Fibroblast of lung (primary cell): Measurements from ENCODE around the gene TRPV2. TPM values are rescaled to one million over a fixed set of nuclear protein-coding genes. Genes with fewer than 3 reads are reported as not detected.
"Not testable (repeated sequence)": the region's sequence is repeated elsewhere in the genome, so short reads cannot be mapped to it uniquely, and the experiment has no call there.

ENCODE experiments used
- DNase-seq, 2 donors: peaks; one replicate each; pipeline versions ENCODE4 v3.0.0 to v3.0.0-alpha.2; 2010; ENCODE audit warnings: low read depth in 2 of 2
- H2AFZ ChIP-seq: 2 replicates; pipeline ENCODE4 v1.5.1; 2012; ENCODE audit warnings: low read length, control low read depth, inconsistent platforms
- H3K27ac ChIP-seq: 2 replicates; pipeline ENCODE4 v1.5.1; 2011; ENCODE audit warnings: low read length, control low read depth; ENCODE audit not compliant: insufficient read depth
- H3K27me3 ChIP-seq: 2 replicates; pipeline ENCODE4 v1.5.1; 2011; ENCODE audit warnings: mild to moderate bottlenecking, low read length; ENCODE audit not compliant: control insufficient read depth, insufficient read depth
- H3K36me3 ChIP-seq: 2 replicates; pipeline ENCODE4 v1.5.1; 2011; ENCODE audit warnings: low read length; ENCODE audit not compliant: control insufficient read depth, insufficient read depth
- H3K4me1 ChIP-seq: 2 replicates; pipeline ENCODE4 v1.5.1; 2011; ENCODE audit warnings: low read length; ENCODE audit not compliant: control insufficient read depth, insufficient read depth; ENCODE audit errors: extremely low read depth
- H3K4me2 ChIP-seq: 2 replicates; pipeline ENCODE4 v1.5.1; 2011; ENCODE audit warnings: low read length, control low read depth; ENCODE audit not compliant: insufficient read depth; ENCODE audit errors: extremely low read depth
- H3K4me3 ChIP-seq, 4 experiments: fragments of 200-600 bp in 1 of 4; sonication (generic) in 1 of 4; replicated peaks in 1 of 4; 2 replicates each; pipeline ENCODE4 v1.5.1; 2011 to 2016; ENCODE audit warnings: low read length in 4 of 4, low read depth in 3 of 4, mild to moderate bottlenecking in 3 of 4, control low read depth in 2 of 4, inconsistent platforms in 1 of 4, mixed read lengths in 1 of 4; ENCODE audit not compliant: insufficient read depth in 1 of 4; ENCODE audit errors: control extremely low read depth in 1 of 4
- H3K79me2 ChIP-seq: 2 replicates; pipeline ENCODE4 v1.5.1; 2012; ENCODE audit warnings: mild to moderate bottlenecking, low read length, inconsistent platforms; ENCODE audit not compliant: control insufficient read depth, insufficient read depth
- H3K9ac ChIP-seq: 2 replicates; pipeline ENCODE4 v1.5.1; 2011; ENCODE audit warnings: mild to moderate bottlenecking, low read length, control low read depth; ENCODE audit not compliant: insufficient read depth
- H3K9me3 ChIP-seq: 2 replicates; pipeline ENCODE4 v1.5.1; 2012; ENCODE audit warnings: low read depth, low read length; ENCODE audit not compliant: control insufficient read depth, insufficient read depth
- H4K20me1 ChIP-seq: 2 replicates; pipeline ENCODE4 v1.5.1; 2011; ENCODE audit warnings: low read length; ENCODE audit not compliant: control insufficient read depth, insufficient read depth; ENCODE audit errors: extremely low read depth
- CTCF ChIP-seq, 2 donors: IDR thresholded peaks in 1 of 2; conservative IDR thresholded peaks in 1 of 2; 1 replicate in 1 of 2; 2 replicates in 1 of 2; pipeline ENCODE4 v1.5.1; 2011 to 2012; ENCODE audit warnings: low read length in 2 of 2, control low read depth in 1 of 2, inconsistent platforms in 1 of 2, low read depth in 1 of 2, mild to moderate bottlenecking in 1 of 2
- EZH2 ChIP-seq: IDR thresholded peaks from 2 replicates; pipeline ENCODE4 v1.5.1; 2012; ENCODE audit warnings: low read length, control low read depth, mild to moderate bottlenecking; ENCODE audit errors: missing control alignments
- polyA plus RNA-seq, 2 donors: library from polyadenylated mRNA; depleted of rRNA in 1 of 2; stranded (reverse) in 1 of 2; unstranded in 1 of 2; fragments of >200 nt; gene quantifications; 2 replicates each; pipeline ENCODE4 v1.2.1, GENCODE V29; 2011 to 2012; ENCODE audit warnings: missing spikeins in 1 of 2
- total RNA-seq: library from RNA; depleted of rRNA; stranded (reverse); fragments of >200 nt; gene quantifications from 2 replicates; pipeline ENCODE4 v1.2.1, GENCODE V29; 2014

The TRPV2 gene
- total and polyA plus RNA-seq, 2 donors (not counting 1 experiment from before 2014, with no cell fraction given) = 68.6 to 74.5 TPM

GRCh38 chr17:16384557-16384956 is 30.8 kb upstream of the TRPV2 start:
- peaks cover 2% of the 10 kb centered on the region for H3K4me1 ChIP-seq
- peaks cover 27% of the 10 kb centered on the region for H3K79me2 ChIP-seq
- H3K27ac ChIP-seq = no peak overlapping the region
- H3K4me2 ChIP-seq = no peak overlapping the region
- H3K27me3 ChIP-seq = no peaks in the 10 kb centered on the region
- TF ChIP-seq EZH2 (no peak), CTCF (conservative IDR thresholded peaks at IDR 0.05 in 1 of 2, IDR thresholded peaks at IDR 0.05 in 1 of 2; ENCODE audit: low read depth in 1 of 2, low read length in 2 of 2) (no peak)
- H3K9me3 ChIP-seq = no peaks in the 10 kb centered on the region
- DNase-seq = no peak
- no peak overlapping the region for H3K4me3 ChIP-seq
- H3K36me3 ChIP-seq = peaks cover 2% of the 10 kb centered on the region
- H3K9ac ChIP-seq = no peak overlapping the region
- peaks cover 3% of the 10 kb centered on the region for H4K20me1 ChIP-seq
- H2AFZ ChIP-seq = no peak overlapping the region

GRCh38 chr17:16386126-16386507 is 29.3 kb upstream of the TRPV2 start:
- not testable (repeated sequence) for H2AFZ ChIP-seq, H3K36me3 ChIP-seq, H3K9me3 ChIP-seq, H3K27ac ChIP-seq, H3K4me1 ChIP-seq, DNase-seq, H4K20me1 ChIP-seq, H3K27me3 ChIP-seq, H3K9ac ChIP-seq, H3K4me3 ChIP-seq
- Histone ChIP-seq H3K79me2 (peaks cover 26% of the 10 kb centered on the region), H3K4me2 (peak overlapping the region; percentile 25)

- Histone ChIP-seq H3K4me3 (no peak overlapping the region), H3K79me2 (no peaks in the 10 kb centered on the region), H3K36me3 (no peaks in the 10 kb centered on the region)
These were observed 23.9 kb upstream of the TRPV2 start for GRCh38 chr17:16391451-16391850.

GRCh38 chr17:16392491-16392890 is 22.9 kb upstream of the TRPV2 start:
- not testable (repeated sequence) for H3K9me3 ChIP-seq, H3K4me3 ChIP-seq, H2AFZ ChIP-seq, DNase-seq, H3K4me1 ChIP-seq, H3K36me3 ChIP-seq, H4K20me1 ChIP-seq, H3K79me2 ChIP-seq, H3K9ac ChIP-seq, H3K27me3 ChIP-seq, H3K4me2 ChIP-seq, H3K27ac ChIP-seq

More at GRCh38 chr17:16391451-16391850, 23.9 kb upstream of the TRPV2 start:
- Histone ChIP-seq H3K4me2 (no peak overlapping the region), H3K9ac (no peak overlapping the region), H3K27me3 (no peaks in the 10 kb centered on the region), H3K4me1 (no peaks in the 10 kb centered on the region), H2AFZ (no peak overlapping the region), H4K20me1 (no peaks in the 10 kb centered on the region), H3K27ac (no peak overlapping the region), H3K9me3 (no peaks in the 10 kb centered on the region)
- DNase-seq = no peak
- no peak for TF ChIP-seq EZH2
- no peak for TF ChIP-seq CTCF (conservative IDR thresholded peaks at IDR 0.05 in 1 of 2, IDR thresholded peaks at IDR 0.05 in 1 of 2; ENCODE audit: low read depth in 1 of 2, low read length in 2 of 2)

- not testable (repeated sequence) for H3K27ac ChIP-seq, DNase-seq, H3K4me3 ChIP-seq, H3K79me2 ChIP-seq, H3K4me2 ChIP-seq, H2AFZ ChIP-seq, H3K9ac ChIP-seq, H3K36me3 ChIP-seq, H3K9me3 ChIP-seq, H3K27me3 ChIP-seq, H4K20me1 ChIP-seq, H3K4me1 ChIP-seq
These were observed 19.5 kb upstream of the TRPV2 start for GRCh38 chr17:16395887-16396286.
